WTC11 (cell line): ENCODE results near the gene TMEM190. TPM values are rescaled to one million over a fixed set of nuclear protein-coding genes. Genes with fewer than 3 reads are reported as not detected.

ENCODE experiments used
- ATAC-seq: fragments of 200-7000 bp; cut with Tn5 transposase; 2 replicates; pipeline ENCODE4 v1.10.0; 2021; ENCODE audit warnings: mild to moderate bottlenecking, moderate library complexity
- CTCF ChIA-PET: fragments of 300-600 bp; sonication (Branson Sonifier 250); formaldehyde crosslinking; loops from one replicate; lab custom pipeline; 2021; ENCODE audit warnings: antibody characterized with exemption; lab: Charles Lee
- POLR2A ChIA-PET: fragments of 350-600 bp; sonication (Branson Sonifier 250); formaldehyde crosslinking; loops from one replicate; lab custom pipeline; 2021; ENCODE audit warnings: antibody characterized with exemption; lab: Charles Lee
- DNase-seq: peaks from one replicate; pipeline ENCODE4 v3.0.0; 2021; ENCODE audit warnings: low spot score
- H3K27ac Mint-ChIP-seq: 2 replicates; pipeline ENCODE4 v1.8.0; 2021; ENCODE audit warnings: mixed read lengths
- H3K27me3 Mint-ChIP-seq: 2 replicates; pipeline ENCODE4 v1.8.0; 2021; ENCODE audit warnings: low read depth, mild to moderate bottlenecking, moderate library complexity, mixed read lengths
- H3K36me3 Mint-ChIP-seq: 2 replicates; pipeline ENCODE4 v1.8.0; 2021; ENCODE audit warnings: mixed read lengths
- H3K4me1 Mint-ChIP-seq: 2 replicates; pipeline ENCODE4 v1.8.0; 2022; ENCODE audit warnings: mixed read lengths
- H3K4me3 Mint-ChIP-seq: 2 replicates; pipeline ENCODE4 v1.8.0; 2021; ENCODE audit warnings: mild to moderate bottlenecking, moderate library complexity, mixed read lengths
- H3K9me3 Mint-ChIP-seq: 2 replicates; pipeline ENCODE4 v1.8.0; 2021; ENCODE audit warnings: mixed read lengths
- ATF2 ChIP-seq: sonication (generic); formaldehyde crosslinking; IDR thresholded peaks from 2 replicates; pipeline ENCODE4 v1.8.1; 2022; ENCODE audit warnings: low read depth, missing genetic modification reagents, borderline replicate concordance
- CBFB ChIP-seq: sonication (generic); formaldehyde crosslinking; IDR thresholded peaks from 2 replicates; pipeline ENCODE4 v1.8.1; 2022; ENCODE audit warnings: mild to moderate bottlenecking, low read depth, missing genetic modification reagents
- ELF4 ChIP-seq: sonication (generic); formaldehyde crosslinking; IDR thresholded peaks from 2 replicates; pipeline ENCODE4 v1.8.1; 2022; ENCODE audit warnings: low read depth, mild to moderate bottlenecking, moderate library complexity, missing genetic modification reagents
- ESRRA ChIP-seq: sonication (generic); formaldehyde crosslinking; IDR thresholded peaks from 2 replicates; pipeline ENCODE4 v1.8.1; 2022; ENCODE audit warnings: mild to moderate bottlenecking, missing genetic modification reagents, borderline replicate concordance
- IRF1 ChIP-seq: sonication (generic); formaldehyde crosslinking; IDR thresholded peaks from 2 replicates; pipeline ENCODE4 v1.8.0; 2023; ENCODE audit warnings: missing genetic modification reagents
- KAT7 ChIP-seq: sonication (generic); formaldehyde crosslinking; IDR thresholded peaks from 2 replicates; pipeline ENCODE4 v1.8.1; 2023; ENCODE audit warnings: missing genetic modification reagents, mild to moderate bottlenecking, borderline replicate concordance
- NR3C1 ChIP-seq: sonication (generic); formaldehyde crosslinking; conservative IDR thresholded peaks from 2 replicates; pipeline ENCODE4 v1.8.1; 2023; ENCODE audit warnings: low read depth, mild to moderate bottlenecking, missing genetic modification reagents
- PRRX2 ChIP-seq: fragments of 250-450 bp; sonication (Bioruptor Pico); IDR thresholded peaks from 2 replicates; pipeline ENCODE4 v1.8.0; 2021; ENCODE audit warnings: mild to moderate bottlenecking
- USF2 ChIP-seq: sonication (generic); formaldehyde crosslinking; IDR thresholded peaks from 2 replicates; pipeline ENCODE4 v1.8.1; 2023; ENCODE audit warnings: mild to moderate bottlenecking, missing genetic modification reagents, moderate library complexity
- ZNF121 ChIP-seq: sonication (generic); formaldehyde crosslinking; IDR thresholded peaks from 2 replicates; pipeline ENCODE4 v1.8.0; 2023; ENCODE audit warnings: missing genetic modification reagents
- ZNF281 ChIP-seq: sonication (generic); formaldehyde crosslinking; IDR thresholded peaks from 2 replicates; pipeline ENCODE4 v1.8.0; 2023; ENCODE audit warnings: mild to moderate bottlenecking, missing genetic modification reagents
- total RNA-seq: library from RNA; stranded (reverse); gene quantifications from 3 replicates; pipeline ENCODE4 v1.2.3, GENCODE V29; 2021

The TMEM190 gene
- total RNA-seq, 1 experiment from 2014 or later = 0.33 TPM

GRCh38 chr19:55391191-55391670 lies 14.6 kb downstream of the TMEM190 start:
- Mint-ChIP-seq H3K27ac (no peak overlapping the region), H3K27me3 (no peaks in the 10 kb centered on the region), H3K4me1 (peaks cover 64% of the 10 kb centered on the region), H3K4me3 (no peak overlapping the region), H3K36me3 (peaks cover 35% of the 10 kb centered on the region), H3K9me3 (no peaks in the 10 kb centered on the region)
- ATAC-seq (peak; percentile 5), DNase-seq (no peak)
- POLR2A ChIA-PET = interaction anchor here (2.3 kb wide), 1 partner anchor 16 kb away, joined by 6 read pairs; the partner anchor contains the start of gene UBE2S
- CTCF ChIA-PET = interaction anchor here (1.1 to 1.4 kb wide), 3 partner anchors 61 to 245 kb away, joined by 3 to 4 read pairs (median 4); no protein-coding TSS in a partner anchor
- TF ChIP-seq ZNF281 (CRISPR knock-in tag) (no peak), NR3C1 (CRISPR knock-in tag) (no peak), ATF2 (CRISPR knock-in tag) (no peak), ESRRA (CRISPR knock-in tag) (no peak), PRRX2 (CRISPR knock-in tag) (0 out of 2 replicates have a peak, but pooled peaks have one; percentile 35), CBFB (CRISPR knock-in tag) (0 out of 2 replicates have a peak, but pooled peaks have one; percentile 49)

- peak; percentile 9 for ATAC-seq
- DNase-seq = no peak
- Mint-ChIP-seq H3K27ac (peak overlapping the region; percentile 51), H3K27me3 (peaks cover 5% of the 10 kb centered on the region; the same call in 1 of the 2 replicates), H3K4me1 (peaks cover 58% of the 10 kb centered on the region), H3K9me3 (no peaks in the 10 kb centered on the region), H3K4me3 (peak overlapping the region; percentile 44), H3K36me3 (peaks cover 28% of the 10 kb centered on the region)
- TF ChIP-seq ZNF121 (CRISPR knock-in tag) (peak; percentile 96), ELF4 (CRISPR knock-in tag) (no peak), KAT7 (CRISPR knock-in tag) (no peak), ATF2 (CRISPR knock-in tag) (no peak), IRF1 (CRISPR knock-in tag) (no peak), USF2 (no peak)
- ChIA-PET POLR2A (interaction anchor here (0.7 to 2.3 kb wide), 4 partner anchors 8 to 44 kb away, joined by 3 to 9 read pairs (median 6); partner anchors contain the start of genes TMEM238 and UBE2S), CTCF (interaction anchor here (0.9 to 1.3 kb wide), 4 partner anchors 26 to 243 kb away, joined by 4 to 5 read pairs (median 4); partner anchors contain the start of gene TNNT1)
These were observed 15.3 kb downstream of the TMEM190 start for GRCh38 chr19:55391702-55392615.
